ENCODE data around the gene APEH.
"Not testable (repeated sequence)": the region's sequence is repeated elsewhere in the genome, so short reads cannot be mapped to it uniquely, and the experiment has no call there.

Gene APEH

GRCh38 chr3:49694409-49695070 lies 20.4 kb downstream of the APEH start:
- DNase-seq, result not testable (repeated sequence)

DNA sequence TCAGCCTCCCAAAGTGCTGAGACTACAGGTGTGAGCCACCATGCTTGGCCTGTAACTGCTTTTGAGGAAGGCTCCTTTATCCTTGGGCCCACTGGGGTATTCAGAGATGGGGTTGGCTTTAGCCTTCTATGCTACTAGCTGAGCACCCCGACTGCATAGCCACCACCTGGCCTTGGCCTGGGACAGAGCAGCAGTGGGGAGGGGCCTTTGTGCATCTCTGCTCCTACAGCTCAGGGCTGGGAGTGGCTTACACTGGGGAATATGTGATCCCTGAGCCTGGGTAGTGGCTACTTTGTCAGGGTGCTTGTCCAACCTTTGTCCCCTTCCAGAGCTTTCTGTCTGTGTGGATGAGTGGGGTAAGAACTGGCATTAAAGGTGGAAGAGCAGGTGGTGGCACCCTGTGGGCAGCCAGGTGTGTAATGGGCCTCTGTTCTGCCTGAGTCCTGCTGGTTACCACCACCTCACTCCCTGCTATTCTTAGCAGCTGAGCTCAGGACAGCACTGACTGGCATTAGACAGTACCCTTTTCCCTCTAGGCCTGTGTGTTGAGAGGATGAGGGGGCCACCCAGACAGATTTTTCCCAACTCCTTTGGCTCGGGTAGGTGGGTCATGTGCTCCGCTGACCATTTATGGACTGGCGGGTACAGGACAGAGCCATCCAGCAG lies 21.3 kb downstream of the APEH start:
- DNase-seq, result not testable (repeated sequence)

DNA sequence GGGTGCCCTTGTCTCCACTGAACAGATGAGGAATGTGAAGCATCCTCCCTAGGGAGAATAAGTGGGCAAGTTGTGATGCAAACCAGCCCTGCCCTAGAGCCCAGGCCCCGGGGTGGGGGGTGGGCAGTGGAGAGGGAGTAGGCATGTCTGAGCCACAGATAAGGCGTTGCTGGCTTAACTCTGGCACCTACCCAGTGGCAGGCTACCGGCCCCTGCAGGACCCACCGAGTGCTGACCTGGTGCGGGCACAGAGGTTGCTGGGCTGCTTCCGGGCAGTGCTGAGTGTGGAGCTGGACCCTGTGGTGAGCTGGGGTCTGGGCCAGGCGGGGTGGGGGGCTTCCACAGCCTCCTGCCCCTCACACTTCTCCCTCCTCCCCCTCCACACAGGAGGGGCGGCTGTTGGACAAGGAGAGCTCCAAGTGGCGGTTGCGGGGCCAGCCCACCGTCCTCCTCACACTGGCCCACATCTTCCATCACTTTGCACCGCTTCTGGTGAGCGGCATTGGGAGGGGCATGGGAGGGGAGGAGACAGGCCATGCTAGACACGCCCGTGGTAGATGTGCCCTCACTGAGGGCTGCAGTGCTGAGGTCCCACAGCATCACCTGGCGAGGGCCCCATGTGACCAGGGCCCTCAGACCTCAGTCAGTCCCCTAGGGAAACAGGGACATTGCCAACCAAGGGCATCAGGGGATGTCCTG lies 25.3 kb downstream of the APEH start:
- no peak for DNase-seq

GRCh38 chr3:49700014-49700413 lies 25.9 kb downstream of the APEH start:
- DNase-seq, result no peak

DNA sequence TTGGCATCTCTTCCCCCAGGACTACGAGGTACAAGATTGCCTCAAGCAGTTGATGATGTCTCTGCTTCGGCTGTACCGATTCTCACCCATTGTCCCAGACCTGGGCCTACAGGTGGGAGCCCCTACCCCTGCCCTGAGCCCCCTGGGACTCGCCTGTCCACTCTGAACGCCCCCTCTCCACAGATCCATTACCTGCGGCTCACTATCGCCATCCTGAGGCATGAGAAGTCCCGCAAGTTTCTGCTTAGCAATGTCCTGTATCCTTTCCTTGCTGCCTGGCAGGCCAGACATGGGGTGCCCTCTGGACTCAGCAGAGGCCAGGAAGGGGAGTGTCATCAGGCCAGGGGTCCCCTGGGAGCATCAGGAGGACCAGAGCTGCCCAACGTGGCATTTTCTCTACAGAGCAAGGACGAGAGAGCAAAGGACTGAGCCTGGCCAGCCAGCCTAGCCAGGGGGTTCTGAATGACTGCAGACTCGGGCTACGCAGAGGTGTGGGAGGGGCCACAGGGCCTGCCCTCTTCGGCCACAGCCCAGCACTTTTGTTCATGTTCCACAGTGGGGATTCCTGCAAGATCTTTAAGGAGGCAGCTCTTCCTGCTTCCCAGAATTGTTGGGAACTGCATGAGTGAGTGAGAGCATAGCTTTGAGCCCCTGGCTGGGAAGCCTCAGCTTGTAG lies 26.4 kb downstream of the APEH start:
- no peak for DNase-seq

DNA sequence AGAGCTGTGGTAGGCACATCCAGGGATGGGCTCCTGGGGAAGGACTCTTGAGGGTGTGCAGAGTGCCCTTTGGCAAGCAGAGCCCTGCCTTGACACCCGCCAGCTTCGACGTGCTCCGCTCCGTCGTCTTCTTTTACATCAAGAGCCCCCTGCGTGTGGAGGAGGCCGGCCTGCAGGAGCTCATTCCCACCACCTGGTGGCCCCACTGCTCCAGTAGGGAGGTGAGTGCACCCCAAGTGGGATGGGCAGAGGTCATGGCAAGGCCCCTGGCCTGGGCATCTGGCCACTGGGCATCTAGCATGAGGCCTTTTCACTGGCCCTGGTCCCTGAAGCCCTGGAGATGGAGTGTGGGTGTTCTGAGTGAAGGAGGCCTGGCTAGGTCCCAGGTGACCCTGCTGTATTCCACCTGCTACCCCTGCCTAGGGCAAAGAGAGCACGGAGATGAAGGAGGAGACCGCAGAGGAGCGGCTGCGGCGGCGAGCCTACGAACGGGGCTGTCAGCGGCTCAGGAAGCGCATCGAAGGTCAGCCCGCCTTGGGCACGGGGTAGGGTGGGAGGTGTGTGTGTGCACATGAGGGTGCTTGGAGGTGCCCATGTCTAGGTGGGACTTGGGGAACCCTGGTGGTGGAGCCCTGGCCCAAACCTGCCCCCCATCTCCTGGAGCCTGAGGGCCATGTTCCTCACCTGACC lies 27.4 kb downstream of the APEH start:
- DNase-seq, result no peak

- no peak for DNase-seq
These were observed 28.5 kb downstream of the APEH start for GRCh38 chr3:49702672-49703071.

DNA sequence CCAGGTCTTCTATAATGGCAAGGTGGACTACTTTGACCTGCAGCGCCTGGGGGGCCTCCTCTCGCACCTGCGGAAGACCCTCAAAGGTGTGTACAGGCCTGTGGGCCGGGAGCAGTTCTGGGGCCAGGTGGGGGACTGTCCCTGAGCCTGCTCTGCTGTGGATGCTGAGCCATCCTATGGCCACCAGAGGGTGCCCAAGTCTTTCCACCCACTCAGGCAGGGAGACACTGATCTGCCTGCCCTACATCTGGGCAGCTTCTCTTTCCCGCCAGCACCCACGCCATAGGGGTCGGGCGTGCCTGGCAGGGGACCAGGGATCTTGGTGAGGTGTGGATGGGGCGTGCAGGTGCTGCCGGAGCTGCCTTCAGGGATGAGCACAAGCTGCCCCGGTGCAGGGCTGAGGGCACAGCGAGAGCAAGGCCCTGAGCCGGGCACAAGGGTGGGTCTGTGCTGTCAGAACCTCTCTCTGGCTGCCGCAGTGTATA lies 29.3 kb downstream of the APEH start:
- peak; percentile 52 for DNase-seq

DNA sequence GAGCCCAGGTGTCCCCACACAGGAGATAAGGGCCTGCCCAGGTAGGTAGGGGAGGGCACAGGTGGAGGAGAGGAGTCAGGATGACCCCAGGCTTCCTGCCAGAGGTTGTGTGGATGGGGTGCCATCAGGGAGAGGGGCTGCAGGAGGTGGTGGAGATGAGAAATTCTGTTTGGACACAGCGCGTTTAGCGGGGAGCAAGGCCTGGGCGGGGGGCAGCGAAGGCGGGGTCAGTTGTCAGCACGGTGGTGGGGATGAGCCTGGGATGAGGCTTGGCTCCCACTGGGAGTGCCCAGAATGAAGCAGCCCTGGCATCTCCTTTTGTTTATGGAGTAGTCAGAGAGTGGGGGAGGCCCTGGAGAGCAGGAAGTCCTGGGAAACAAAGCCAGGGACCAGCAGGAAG lies 29.8 kb downstream of the APEH start:
- DNase-seq, result no peak

GRCh38 chr3:49704629-49705028 lies 30.5 kb downstream of the APEH start:
- DNase-seq, result no peak

GRCh38 chr3:49705390-49705960 lies 31.3 kb downstream of the APEH start:
- DNase-seq, result no peak

DNA sequence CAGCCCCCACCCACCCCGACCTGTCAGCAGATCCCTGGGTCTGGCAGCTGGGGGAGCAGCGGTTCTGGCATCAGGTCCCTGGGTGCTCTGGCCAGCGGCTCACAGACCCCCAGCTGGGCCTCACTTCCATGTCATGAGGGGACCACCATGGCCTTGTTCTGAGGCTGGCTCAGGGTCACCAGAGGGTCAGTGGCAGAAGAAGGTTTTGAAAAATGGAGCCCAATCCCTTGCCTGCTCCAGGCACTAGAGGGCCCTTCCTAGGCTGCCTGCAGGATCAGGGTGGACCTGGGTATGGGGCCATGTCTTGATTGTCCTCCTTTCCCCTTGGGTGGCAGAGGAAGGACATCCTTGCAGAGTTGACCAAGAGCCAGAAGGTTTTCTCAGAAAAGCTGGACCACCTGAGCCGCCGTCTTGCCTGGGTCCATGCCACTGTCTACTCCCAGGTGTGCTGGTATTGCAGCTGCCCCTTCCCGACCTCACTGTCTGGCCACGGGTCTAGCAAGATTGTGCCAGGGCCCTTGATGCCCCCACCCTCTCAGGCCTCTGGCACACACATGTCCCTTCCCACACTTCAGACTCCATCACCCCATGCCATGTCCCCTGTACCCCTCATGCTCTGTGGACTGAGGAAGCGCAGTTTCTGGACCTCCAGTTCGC lies 32.4 kb downstream of the APEH start:
- DNase-seq, result no peak

- DNase-seq, result no peak
These were observed 32.9 kb downstream of the APEH start for GRCh38 chr3:49707113-49707480.

GRCh38 chr3:49709852-49710251 lies 35.7 kb downstream of the APEH start:
- DNase-seq, result no peak

GRCh38 chr3:49711489-49711888 lies 37.3 kb downstream of the APEH start:
- DNase-seq, result no peak

- DNase-seq, result no peak
These were observed 38.0 kb downstream of the APEH start for GRCh38 chr3:49712166-49712565.

DNA sequence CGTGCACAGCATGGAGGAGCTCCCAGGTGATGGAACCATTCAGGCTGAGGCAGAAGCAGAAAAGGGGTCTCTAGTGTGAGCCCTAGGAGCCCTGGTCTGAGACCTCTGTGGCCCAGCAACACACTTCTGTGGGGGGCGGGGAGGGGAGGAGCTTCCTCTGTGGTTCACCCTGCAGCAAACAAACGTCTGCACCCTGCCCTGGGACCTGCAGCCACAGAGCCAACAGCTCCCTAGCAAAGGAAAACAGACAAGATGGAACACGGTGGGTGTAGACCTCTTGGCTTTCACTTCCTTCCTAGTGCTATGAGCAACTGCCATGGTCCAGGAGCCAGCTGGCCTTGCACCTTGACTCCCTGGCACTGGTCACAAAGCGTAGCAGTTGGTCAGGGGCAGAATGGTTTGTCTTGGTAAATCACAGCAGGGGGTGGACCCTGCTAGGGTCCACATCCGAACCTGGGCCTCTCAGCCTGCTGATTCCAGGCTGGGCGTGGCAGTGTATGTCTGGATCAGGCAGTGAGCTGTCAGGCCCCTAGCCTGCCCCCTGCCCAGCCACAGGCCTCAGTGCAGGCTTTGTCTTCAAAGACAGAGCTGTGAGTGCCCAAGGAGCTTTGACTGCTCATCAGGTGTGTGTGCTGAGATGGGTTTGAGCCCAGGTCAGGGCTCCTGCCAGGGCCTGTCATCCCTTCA lies 38.6 kb downstream of the APEH start:
- no peak for DNase-seq

- no peak for DNase-seq
These were observed 39.4 kb downstream of the APEH start for GRCh38 chr3:49713336-49714105.

- no peak for DNase-seq
These were observed 40.8 kb downstream of the APEH start for GRCh38 chr3:49714728-49715550.

Data from stimulated activated naive CD4-positive, alpha-beta T cell treated with Interleukin-2 at 50 U/mL for 16 hours (primary cell).